B cell (primary cell): ENCODE measurements around the gene HMOX2. TPM values are rescaled to one million over a fixed set of nuclear protein-coding genes. Genes with fewer than 3 reads are reported as not detected.

Source experiments
- ATAC-seq: fragments of 200-7000 bp; cut with Tn5 transposase; one replicate; pipeline ENCODE4 v1.10.0; 2021; ENCODE audit warnings: low read depth, mild to moderate bottlenecking, moderate number of reproducible peaks, moderate library complexity
- CTCF ChIA-PET: fragments of 350-600 bp; sonication (Branson Sonifier 250); formaldehyde crosslinking; loops from one replicate; lab custom pipeline; 2021; ENCODE audit warnings: antibody characterized with exemption, inconsistent platforms; lab: Charles Lee
- POLR2A ChIA-PET: fragments of 350-600 bp; sonication (Branson Sonifier 250); formaldehyde crosslinking; loops from one replicate; lab custom pipeline; 2021; ENCODE audit warnings: antibody characterized with exemption; lab: Charles Lee
- DNase-seq: peaks from one replicate; pipeline ENCODE4 v3.0.0; 2013
- H2AFZ ChIP-seq: 2 replicates; pipeline ENCODE4 v1.6.1; 2012; ENCODE audit warnings: mild to moderate bottlenecking, low read depth, low read length; ENCODE audit not compliant: insufficient read depth, poor library complexity, severe bottlenecking
- H3K27ac ChIP-seq, 2 donors: 1 replicate in 1 of 2; 2 replicates in 1 of 2; pipeline ENCODE4 v1.5.1; 2012 to 2013; ENCODE audit warnings: low read length in 2 of 2, mild to moderate bottlenecking in 2 of 2, moderate library complexity in 1 of 2
- H3K27me3 ChIP-seq, 4 experiments: fragments of 200-600 bp in 1 of 4; sonication (generic) in 1 of 4; replicated peaks in 1 of 4; 1 replicate in 2 of 4; 2 replicates in 2 of 4; pipeline versions ENCODE4 v1.6.1 to v1.7.0; 2013 to 2016; ENCODE audit warnings: low read length in 3 of 4, mild to moderate bottlenecking in 2 of 4, mixed read lengths in 1 of 4, moderate library complexity in 1 of 4; ENCODE audit not compliant: insufficient read depth in 4 of 4, control insufficient read depth in 3 of 4; ENCODE audit errors: control extremely low read depth in 1 of 4
- H3K36me3 ChIP-seq, 2 experiments: replicated peaks in 1 of 2; 1 replicate in 1 of 2; 2 replicates in 1 of 2; pipeline versions ENCODE4 v1.6.1 to v1.7.1; 2013; ENCODE audit warnings: low read length in 1 of 2; ENCODE audit not compliant: insufficient read depth in 2 of 2, control insufficient read depth in 1 of 2; ENCODE audit errors: control extremely low read depth in 1 of 2, extremely low read depth in 1 of 2
- H3K4me1 ChIP-seq, 2 donors: fragments of 200-600 bp in 1 of 2; sonication (generic) in 1 of 2; 1 replicate in 1 of 2; 2 replicates in 1 of 2; pipeline versions ENCODE4 v1.5.1 to v1.6.1; 2013 to 2017; ENCODE audit warnings: low read length in 2 of 2; ENCODE audit not compliant: control insufficient read depth in 2 of 2, insufficient read depth in 2 of 2
- H3K4me2 ChIP-seq: replicated peaks from 2 replicates; pipeline ENCODE3; 2012; ENCODE audit warnings: mild to moderate bottlenecking, low read depth, low read length; ENCODE audit not compliant: poor library complexity, severe bottlenecking
- H3K4me3 ChIP-seq, 5 experiments: fragments of 200-600 bp in 1 of 5; sonication (generic) in 1 of 5; 1 replicate in 3 of 5; 2 replicates in 2 of 5; pipeline versions ENCODE4 v1.5.1 to v1.7.0; 2011 to 2016; ENCODE audit warnings: low read length in 4 of 5, mild to moderate bottlenecking in 4 of 5, low read depth in 2 of 5, control low read depth in 1 of 5, moderate library complexity in 1 of 5; ENCODE audit not compliant: insufficient read depth in 1 of 5; ENCODE audit errors: control extremely low read depth in 1 of 5, extremely low read depth in 1 of 5
- H3K79me2 ChIP-seq: fragments of 200-600 bp; sonication (generic); one replicate; pipeline ENCODE4 v1.6.0; 2016; ENCODE audit warnings: low read length; ENCODE audit not compliant: control insufficient read depth, insufficient read depth
- H3K9ac ChIP-seq: fragments of 200-600 bp; sonication (generic); 2 replicates; pipeline ENCODE4 v1.6.1; 2017; ENCODE audit warnings: mild to moderate bottlenecking, low read length, moderate library complexity
- H3K9me3 ChIP-seq, 3 donors: one replicate each; pipeline versions ENCODE4 v1.6.1 to v1.7.1; 2013; ENCODE audit warnings: low read length in 2 of 3; ENCODE audit not compliant: control insufficient read depth in 2 of 3, insufficient read depth in 1 of 3; ENCODE audit errors: control extremely low read depth in 1 of 3
- H4K20me1 ChIP-seq: 2 replicates; pipeline ENCODE4 v1.6.0; 2012; ENCODE audit warnings: mild to moderate bottlenecking, low read length; ENCODE audit not compliant: insufficient read depth, control insufficient read depth, poor library complexity, severe bottlenecking
- H3K27ac Mint-ChIP-seq: one replicate; pipeline ENCODE4 v1.8.0; 2021; ENCODE audit warnings: mixed read lengths
- H3K27me3 Mint-ChIP-seq: one replicate; pipeline ENCODE4 v1.8.0; 2021; ENCODE audit warnings: mixed read lengths
- H3K4me1 Mint-ChIP-seq: one replicate; pipeline ENCODE4 v1.8.0; 2021; ENCODE audit warnings: mixed read lengths
- H3K4me3 Mint-ChIP-seq: one replicate; pipeline ENCODE4 v1.8.0; 2021; ENCODE audit warnings: mixed read lengths
- H3K9me3 Mint-ChIP-seq: one replicate; pipeline ENCODE4 v1.8.0; 2022; ENCODE audit warnings: mixed read lengths; ENCODE audit not compliant: insufficient read depth
- EZH2 ChIP-seq: IDR thresholded peaks from 2 replicates; pipeline ENCODE4 v1.6.1; 2012; ENCODE audit warnings: borderline replicate concordance, low read depth, mild to moderate bottlenecking, moderate library complexity, low read length; ENCODE audit not compliant: insufficient read depth, poor library complexity, severe bottlenecking
- WGBS: methylation state at CpG from one replicate; pipeline ENCODE4 v1.1.5; 2013; ENCODE audit warnings: missing lambda C conversion rate; ENCODE audit not compliant: insufficient coverage; 5-methylcytosine and 5-hydroxymethylcytosine counted together
- intact Hi-C: fragments of 100-400 bp; cut with micrococcal nuclease; formaldehyde crosslinking; loops from one replicate; pipeline ENCODE4 v1.10.0; 2022
- polyA plus RNA-seq: library from polyadenylated mRNA; depleted of rRNA; stranded (reverse); fragments of >200 nt; gene quantifications from 2 replicates; pipeline ENCODE4 v1.2.3, GENCODE V29; 2012
- total RNA-seq, 2 donors: library from RNA; stranded (reverse); fragments of 120-200 nt in 1 of 2; gene quantifications; 1 replicate in 1 of 2; 2 replicates in 1 of 2; pipeline versions ENCODE4 v1.2.3 to v1.2.4, GENCODE V29; 2013 to 2022
- TF ChIP-seq, protein P1 (sequence below): fragments of 200-600 bp; IDR thresholded peaks from one replicate; pipeline ENCODE4 v1.8.0; 2022; ENCODE audit warnings: antibody characterized with exemption, mild to moderate bottlenecking

Gene HMOX2
- total and polyA plus RNA-seq, 2 donors (not counting 1 experiment from before 2014, with no cell fraction given), result 36.5 to 39.0 TPM

- Mint-ChIP-seq H3K4me3 (no peak overlapping the region), H3K27ac (no peak overlapping the region), H3K27me3 (no peaks in the 10 kb centered on the region), H3K9me3 (no peaks in the 10 kb centered on the region), H3K4me1 (peaks cover 11% of the 10 kb centered on the region)
- ATAC-seq (no peak), DNase-seq (no peak)
- H3K79me2 ChIP-seq, result peaks cover 95% of the 10 kb centered on the region
- no peak overlapping the region for H3K4me3 ChIP-seq
- ChIA-PET POLR2A (interaction anchor here (0.6 to 0.9 kb wide), 2 partner anchors 12 to 297 kb away, joined by 3 to 7 read pairs; no protein-coding TSS in a partner anchor), CTCF (interaction anchor here (0.8 to 1.4 kb wide), 2 partner anchors 11 to 12 kb away, joined by 4 read pairs; no protein-coding TSS in a partner anchor)
- H3K4me1 ChIP-seq, result peaks cover 6 to 7% of the 10 kb centered on the region in 2 donors
- 17% methylated on average over 1 of the region's 1 CpG for WGBS
- intact Hi-C loops, result no loop called here
- H3K4me2 ChIP-seq, result no peak overlapping the region
- no peaks in the 10 kb centered on the region for H3K27me3 ChIP-seq
- H4K20me1 ChIP-seq, result peaks cover 6% of the 10 kb centered on the region
- H3K27ac ChIP-seq, result peak overlapping the region in 1 of 2 donors; percentile 36
- no peak overlapping the region for H3K9ac ChIP-seq
- H3K36me3 ChIP-seq, result peaks cover 0 to 59% of the 10 kb centered on the region in 2 experiments
- no peak for TF ChIP-seq EZH2
- TF ChIP-seq, protein P1, sequence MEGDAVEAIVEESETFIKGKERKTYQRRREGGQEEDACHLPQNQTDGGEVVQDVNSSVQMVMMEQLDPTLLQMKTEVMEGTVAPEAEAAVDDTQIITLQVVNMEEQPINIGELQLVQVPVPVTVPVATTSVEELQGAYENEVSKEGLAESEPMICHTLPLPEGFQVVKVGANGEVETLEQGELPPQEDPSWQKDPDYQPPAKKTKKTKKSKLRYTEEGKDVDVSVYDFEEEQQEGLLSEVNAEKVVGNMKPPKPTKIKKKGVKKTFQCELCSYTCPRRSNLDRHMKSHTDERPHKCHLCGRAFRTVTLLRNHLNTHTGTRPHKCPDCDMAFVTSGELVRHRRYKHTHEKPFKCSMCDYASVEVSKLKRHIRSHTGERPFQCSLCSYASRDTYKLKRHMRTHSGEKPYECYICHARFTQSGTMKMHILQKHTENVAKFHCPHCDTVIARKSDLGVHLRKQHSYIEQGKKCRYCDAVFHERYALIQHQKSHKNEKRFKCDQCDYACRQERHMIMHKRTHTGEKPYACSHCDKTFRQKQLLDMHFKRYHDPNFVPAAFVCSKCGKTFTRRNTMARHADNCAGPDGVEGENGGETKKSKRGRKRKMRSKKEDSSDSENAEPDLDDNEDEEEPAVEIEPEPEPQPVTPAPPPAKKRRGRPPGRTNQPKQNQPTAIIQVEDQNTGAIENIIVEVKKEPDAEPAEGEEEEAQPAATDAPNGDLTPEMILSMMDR, result no peak
- no peak overlapping the region for H2AFZ ChIP-seq
- no peaks in the 10 kb centered on the region for H3K9me3 ChIP-seq
These were observed 12.3 kb downstream of the HMOX2 start for GRCh38 chr16:4488499-4488967.

DNA sequence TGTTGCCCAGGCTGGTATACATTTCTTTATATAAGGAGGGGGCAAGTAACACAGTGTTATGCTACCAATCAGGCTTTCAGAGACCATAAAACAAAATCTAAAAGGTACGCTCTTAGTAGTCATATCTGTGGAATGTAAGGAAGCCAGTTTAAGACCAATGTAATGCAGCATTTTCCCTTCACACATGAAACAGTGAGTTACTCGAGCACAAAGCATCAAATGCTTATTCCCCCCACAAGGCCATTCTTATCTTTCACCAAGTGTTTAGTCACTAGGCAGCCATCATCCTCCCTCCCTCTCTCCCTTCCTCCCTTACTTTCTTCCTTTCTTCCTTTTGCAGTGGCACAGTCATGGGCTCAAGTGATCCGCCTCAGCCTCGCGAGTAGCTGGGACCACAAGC lies 12.8 kb downstream of the HMOX2 start:
- no peak overlapping the region for H2AFZ ChIP-seq
- H3K27ac Mint-ChIP-seq, result no peak overlapping the region
- H3K36me3 ChIP-seq, result peaks cover 0 to 60% of the 10 kb centered on the region in 2 experiments
- H3K27me3 ChIP-seq, result no peaks in the 10 kb centered on the region
- peaks cover 6 to 7% of the 10 kb centered on the region in 2 donors for H3K4me1 ChIP-seq
- no peaks in the 10 kb centered on the region for H3K9me3 Mint-ChIP-seq
- ChIA-PET CTCF (interaction anchor here (0.6 to 1.4 kb wide), 3 partner anchors 12 to 60 kb away, joined by 3 to 4 read pairs (median 4); no protein-coding TSS in a partner anchor), POLR2A (no interaction called here)
- H3K79me2 ChIP-seq, result peaks cover 93% of the 10 kb centered on the region
- no peaks in the 10 kb centered on the region for H3K27me3 Mint-ChIP-seq
- intact Hi-C loops, result no loop called here
- H3K4me2 ChIP-seq, result no peak overlapping the region
- H3K9me3 ChIP-seq, result no peaks in the 10 kb centered on the region
- DNase-seq (no peak), ATAC-seq (no peak)
- TF ChIP-seq EZH2, result no peak
- TF ChIP-seq, protein P1, result no peak
- H3K9ac ChIP-seq, result no peak overlapping the region
- H3K4me3 Mint-ChIP-seq, result no peak overlapping the region
- H4K20me1 ChIP-seq, result peaks cover 6% of the 10 kb centered on the region
- H3K4me1 Mint-ChIP-seq, result peaks cover 11% of the 10 kb centered on the region
- H3K4me3 ChIP-seq, result no peak overlapping the region
- 89% methylated on average over 1 of the region's 5 CpGs for WGBS
- no peak overlapping the region for H3K27ac ChIP-seq
